HG02981 (cell line): Measurements from ENCODE around the gene COL8A1.
"Not testable (repeated sequence)": the region's sequence is repeated elsewhere in the genome, so short reads cannot be mapped to it uniquely, and the experiment has no call there.

Experiments used
- ATAC-seq: cut with Tn5 transposase; IDR thresholded peaks from one replicate; pipeline ENCODE4 v1.9.1; 2021; ENCODE audit warnings: mild to moderate bottlenecking, moderate library complexity; ENCODE audit not compliant: unreplicated experiment

Gene COL8A1

GRCh38 chr3:99836681-99837080 lies 198.3 kb downstream of the COL8A1 start:
- no peak for ATAC-seq

GRCh38 chr3:99837715-99838114 lies 199.3 kb downstream of the COL8A1 start:
- ATAC-seq, result no peak

- no peak for ATAC-seq
Observed at GRCh38 chr3:99838755-99839154, 200.4 kb downstream of the COL8A1 start.

- no peak for ATAC-seq
Observed at GRCh38 chr3:99839613-99840012, 201.2 kb downstream of the COL8A1 start.

GRCh38 chr3:99841949-99842348 lies 203.6 kb downstream of the COL8A1 start:
- ATAC-seq, result not testable (repeated sequence)

GRCh38 chr3:99842826-99843589 lies 204.6 kb downstream of the COL8A1 start:
- ATAC-seq, result peak; percentile 55

GRCh38 chr3:99843590-99844258 lies 205.3 kb downstream of the COL8A1 start:
- ATAC-seq, result no peak

GRCh38 chr3:99845331-99845730 lies 206.9 kb downstream of the COL8A1 start:
- ATAC-seq, result no peak

- ATAC-seq, result no peak
Observed at GRCh38 chr3:99845999-99846398, 207.6 kb downstream of the COL8A1 start.

GRCh38 chr3:99846477-99847160 lies 208.2 kb downstream of the COL8A1 start:
- ATAC-seq, result no peak

- no peak for ATAC-seq
Observed at GRCh38 chr3:99848433-99848832, 210.0 kb downstream of the COL8A1 start.
